ENCODE results near the gene COL11A2. TPM values are rescaled to one million over a fixed set of nuclear protein-coding genes. Genes with fewer than 3 reads are reported as not detected.

COL11A2 gene
- total and polyA plus RNA-seq, 2 donors (not counting 3 experiments of a cell fraction or from before 2014, with no cell fraction given) = 0.65 to 1.3 TPM

GRCh38 chr6:33147807-33148666, 44.2 kb downstream of the COL11A2 start:
- Histone ChIP-seq H3K27ac (ENCODE audit: insufficient read depth, low read depth, low read length) (no peak overlapping the region), H3K9me1 (replicated peaks; ENCODE audit: control insufficient read depth, extremely low read depth, insufficient read depth, low read length) (no peaks in the 10 kb centered on the region), H3K79me2 (ENCODE audit: control insufficient read depth, insufficient read depth, low read length) (no peaks in the 10 kb centered on the region), H3K9me3 (replicated peaks; ENCODE audit: control insufficient read depth, insufficient read depth, low read length) (no peaks in the 10 kb centered on the region), H3K4me1 (ENCODE audit: control insufficient read depth, extremely low read depth, insufficient read depth, low read length) (no peaks in the 10 kb centered on the region), H3K4me2 (ENCODE audit: insufficient read depth, low read length) (no peak overlapping the region), H2AFZ (ENCODE audit: low read depth, low read length) (no peak overlapping the region), H3K9ac (replicated peaks; ENCODE audit: extremely low read depth, insufficient read depth, low read length) (no peak overlapping the region), H3K36me3 (ENCODE audit: control insufficient read depth in 2 of 2, extremely low read depth in 1 of 2, insufficient read depth in 2 of 2, low read length in 2 of 2) (no peaks in the 10 kb centered on the region), H3K27me3 (ENCODE audit: control insufficient read depth in 2 of 2, insufficient read depth in 2 of 2, low read length in 2 of 2) (peaks cover 10 to 27% of the 10 kb centered on the region in 2 experiments), H3K4me3 (replicated peaks in 1 of 3; ENCODE audit: insufficient read depth in 1 of 3, low read depth in 1 of 3, low read length in 3 of 3) (no peak overlapping the region), H4K20me1 (replicated peaks; ENCODE audit: control insufficient read depth, extremely low read depth, insufficient read depth, low read length) (no peaks in the 10 kb centered on the region)
- intact Hi-C loops (cut with micrococcal nuclease) = loop anchor here (1.0 kb wide), 1 partner anchor 134 kb away; no protein-coding TSS in a partner anchor
- peak; percentile 66 to 69 for TF ChIP-seq CTCF (IDR thresholded peaks at IDR 0.05; ENCODE audit: extremely low read depth in 1 of 2, insufficient read depth in 1 of 2, low read depth in 1 of 2, low read length in 2 of 2)
- TF ChIP-seq, protein P1, sequence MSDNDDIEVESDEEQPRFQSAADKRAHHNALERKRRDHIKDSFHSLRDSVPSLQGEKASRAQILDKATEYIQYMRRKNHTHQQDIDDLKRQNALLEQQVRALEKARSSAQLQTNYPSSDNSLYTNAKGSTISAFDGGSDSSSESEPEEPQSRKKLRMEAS (IDR thresholded peaks at IDR 0.05; ENCODE audit: insufficient read depth, insufficient read length) = no peak
- POLR2A ChIA-PET = no interaction called here
- dilution Hi-C loops (cut with MboI; ENCODE audit: extremely low pct_ligation_motif_present, low sequenced_read_pairs) = no loop called here
- BruUV-seq (replicated peaks) = no TSS peak
- CTCF ChIA-PET = interaction anchor here (0.8 to 4.1 kb wide), 12 partner anchors 9 to 214 kb away, joined by 3 to 22 read pairs (median 5); no protein-coding TSS in a partner anchor
- peak; percentile 49 for DNase-seq (ENCODE audit: low read depth, low spot score)
- peak; percentile 92 for FAIRE-seq

DNA sequence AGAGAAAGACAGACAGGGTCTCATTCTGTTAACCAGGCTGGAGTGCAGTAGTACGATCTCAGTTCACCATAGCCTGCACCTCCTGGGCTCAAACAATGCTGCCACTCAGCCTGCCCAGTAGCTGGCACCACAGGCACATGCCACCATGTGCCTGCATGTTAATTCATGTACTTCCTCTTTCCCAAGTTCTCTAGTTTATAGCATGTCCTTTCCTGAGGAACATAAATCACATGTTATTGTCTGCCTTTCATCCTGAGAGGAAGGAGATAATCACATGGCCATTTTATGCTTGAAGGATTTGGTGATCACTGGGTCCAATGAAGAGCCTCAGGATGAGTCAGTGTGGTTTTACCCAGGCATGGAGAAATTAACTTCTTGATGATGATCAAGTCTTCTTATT, 47.9 kb downstream of the COL11A2 start:
- Histone ChIP-seq H4K20me1 (replicated peaks; ENCODE audit: control insufficient read depth, extremely low read depth, insufficient read depth, low read length) (no peaks in the 10 kb centered on the region), H3K79me2 (ENCODE audit: control insufficient read depth, insufficient read depth, low read length) (no peaks in the 10 kb centered on the region), H3K27me3 (ENCODE audit: control insufficient read depth in 2 of 2, insufficient read depth in 2 of 2, low read length in 2 of 2) (peaks cover 21 to 24% of the 10 kb centered on the region in 2 experiments), H2AFZ (ENCODE audit: low read depth, low read length) (no peak overlapping the region), H3K9ac (replicated peaks; ENCODE audit: extremely low read depth, insufficient read depth, low read length) (no peak overlapping the region), H3K4me3 (replicated peaks in 1 of 3; ENCODE audit: insufficient read depth in 1 of 3, low read depth in 1 of 3, low read length in 3 of 3) (no peak overlapping the region), H3K9me3 (replicated peaks; ENCODE audit: control insufficient read depth, insufficient read depth, low read length) (no peaks in the 10 kb centered on the region), H3K4me1 (ENCODE audit: control insufficient read depth, extremely low read depth, insufficient read depth, low read length) (no peaks in the 10 kb centered on the region), H3K27ac (ENCODE audit: insufficient read depth, low read depth, low read length) (no peak overlapping the region), H3K9me1 (replicated peaks; ENCODE audit: control insufficient read depth, extremely low read depth, insufficient read depth, low read length) (no peaks in the 10 kb centered on the region), H3K36me3 (ENCODE audit: control insufficient read depth in 2 of 2, extremely low read depth in 1 of 2, insufficient read depth in 2 of 2, low read length in 2 of 2) (no peaks in the 10 kb centered on the region), H3K4me2 (ENCODE audit: insufficient read depth, low read length) (no peak overlapping the region)
- ChIA-PET CTCF (interaction anchor here (0.9 to 4.1 kb wide), 2 partner anchors 18 kb away, joined by 3 to 22 read pairs; no protein-coding TSS in a partner anchor), POLR2A (no interaction called here)
- TF ChIP-seq, protein P1 (IDR thresholded peaks at IDR 0.05; ENCODE audit: insufficient read depth, insufficient read length) = no peak
- no peak for TF ChIP-seq JUN (IDR thresholded peaks at IDR 0.05; ENCODE audit: borderline replicate concordance, insufficient read depth, insufficient read length, low read depth)
- TF ChIP-seq POLR2A (IDR thresholded peaks at IDR 0.05; ENCODE audit: low read depth, low read length) = no peak
- no peak for TF ChIP-seq CTCF (IDR thresholded peaks at IDR 0.05; ENCODE audit: extremely low read depth in 1 of 2, insufficient read depth in 1 of 2, low read depth in 1 of 2, low read length in 2 of 2)
- no peak for TF ChIP-seq FOS (IDR thresholded peaks at IDR 0.05; ENCODE audit: borderline replicate concordance, insufficient read depth, low read length)
- TF ChIP-seq GATA2 (IDR thresholded peaks at IDR 0.05; ENCODE audit: insufficient read depth, insufficient read length, low read depth, low read length) = no peak
- TF ChIP-seq POLR2AphosphoS5 (IDR thresholded peaks at IDR 0.05; ENCODE audit: insufficient read depth, low read depth, low read length) = no peak
- intact Hi-C loops (cut with micrococcal nuclease) = no loop called here
- peak; percentile 14 for DNase-seq (ENCODE audit: low read depth, low spot score)
- no TSS peak for BruUV-seq (replicated peaks)
- FAIRE-seq = no peak
- dilution Hi-C loops (cut with MboI; ENCODE audit: extremely low pct_ligation_motif_present, low sequenced_read_pairs) = no loop called here

Data from endothelial cell of umbilical vein (primary cell).